ENCODE measurements around the gene HSPG2. TPM values are rescaled to one million over a fixed set of nuclear protein-coding genes. Genes with fewer than 3 reads are reported as not detected.

HSPG2 gene
- total and polyA plus RNA-seq, 8 donors, result 50.4 to 164 (median 63.9) TPM

DNA sequence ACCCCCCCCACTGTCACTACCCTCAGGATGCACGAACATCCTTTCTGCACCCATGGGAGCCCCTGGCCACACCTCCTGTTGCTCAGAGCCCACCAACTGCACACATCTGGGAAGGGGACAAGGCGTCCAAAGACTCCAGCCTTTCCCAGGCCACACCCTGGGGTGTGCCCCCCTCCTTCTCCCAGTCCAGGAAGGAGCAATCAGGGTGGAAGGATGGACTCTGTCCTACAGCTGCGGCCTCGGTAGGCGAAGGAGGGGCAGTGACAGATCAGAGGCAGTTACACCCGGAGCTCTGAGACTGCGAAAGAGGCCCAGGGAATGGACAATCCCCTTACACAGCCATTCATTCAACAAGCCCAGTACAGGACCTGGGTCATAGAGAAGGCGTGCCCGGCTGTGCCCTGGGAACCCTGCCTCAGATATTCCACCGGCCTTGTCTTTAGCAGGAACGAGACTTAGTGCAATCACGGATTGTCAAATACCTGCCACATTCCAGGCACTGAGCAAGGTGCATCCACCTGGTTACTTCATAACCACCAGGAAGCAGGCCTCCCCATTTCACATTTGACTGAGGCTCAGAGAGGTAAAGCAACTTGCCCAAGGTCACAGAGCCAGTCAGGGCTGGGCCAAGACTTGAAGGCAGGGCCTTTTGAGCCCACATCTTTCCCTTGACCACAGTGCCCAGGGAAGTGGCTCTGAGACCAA is 9.4 kb downstream of the HSPG2 start:
- intact Hi-C loops (cut with DNase I), result loop anchor here in 1 of 3 donors (5.0 kb wide), 1 partner anchor 50 kb away; no protein-coding TSS in a partner anchor
- Histone ChIP-seq H3K9me3 (no peaks in the 10 kb centered on the region), H3K36me3 (no peaks in the 10 kb centered on the region), H3K27me3 (no peaks in the 10 kb centered on the region), H3K27ac (peak overlapping the region in 2 of 4 donors; percentile 22 to 50), H3K4me1 (peaks cover 0 to 8% (median 0%) of the 10 kb centered on the region in 3 donors), H3K4me3 (no peak overlapping the region)
- peak in 2 of 4 donors; percentile 34 to 46 for ATAC-seq
- TF ChIP-seq, protein P1, sequence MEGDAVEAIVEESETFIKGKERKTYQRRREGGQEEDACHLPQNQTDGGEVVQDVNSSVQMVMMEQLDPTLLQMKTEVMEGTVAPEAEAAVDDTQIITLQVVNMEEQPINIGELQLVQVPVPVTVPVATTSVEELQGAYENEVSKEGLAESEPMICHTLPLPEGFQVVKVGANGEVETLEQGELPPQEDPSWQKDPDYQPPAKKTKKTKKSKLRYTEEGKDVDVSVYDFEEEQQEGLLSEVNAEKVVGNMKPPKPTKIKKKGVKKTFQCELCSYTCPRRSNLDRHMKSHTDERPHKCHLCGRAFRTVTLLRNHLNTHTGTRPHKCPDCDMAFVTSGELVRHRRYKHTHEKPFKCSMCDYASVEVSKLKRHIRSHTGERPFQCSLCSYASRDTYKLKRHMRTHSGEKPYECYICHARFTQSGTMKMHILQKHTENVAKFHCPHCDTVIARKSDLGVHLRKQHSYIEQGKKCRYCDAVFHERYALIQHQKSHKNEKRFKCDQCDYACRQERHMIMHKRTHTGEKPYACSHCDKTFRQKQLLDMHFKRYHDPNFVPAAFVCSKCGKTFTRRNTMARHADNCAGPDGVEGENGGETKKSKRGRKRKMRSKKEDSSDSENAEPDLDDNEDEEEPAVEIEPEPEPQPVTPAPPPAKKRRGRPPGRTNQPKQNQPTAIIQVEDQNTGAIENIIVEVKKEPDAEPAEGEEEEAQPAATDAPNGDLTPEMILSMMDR (IDR thresholded peaks at IDR 0.05), result no peak
- DNase-seq, result no peak
- 67 to 72% methylated on average over 12 of the region's 12 CpGs for WGBS, 2 donors
- no peak for FAIRE-seq

DNA sequence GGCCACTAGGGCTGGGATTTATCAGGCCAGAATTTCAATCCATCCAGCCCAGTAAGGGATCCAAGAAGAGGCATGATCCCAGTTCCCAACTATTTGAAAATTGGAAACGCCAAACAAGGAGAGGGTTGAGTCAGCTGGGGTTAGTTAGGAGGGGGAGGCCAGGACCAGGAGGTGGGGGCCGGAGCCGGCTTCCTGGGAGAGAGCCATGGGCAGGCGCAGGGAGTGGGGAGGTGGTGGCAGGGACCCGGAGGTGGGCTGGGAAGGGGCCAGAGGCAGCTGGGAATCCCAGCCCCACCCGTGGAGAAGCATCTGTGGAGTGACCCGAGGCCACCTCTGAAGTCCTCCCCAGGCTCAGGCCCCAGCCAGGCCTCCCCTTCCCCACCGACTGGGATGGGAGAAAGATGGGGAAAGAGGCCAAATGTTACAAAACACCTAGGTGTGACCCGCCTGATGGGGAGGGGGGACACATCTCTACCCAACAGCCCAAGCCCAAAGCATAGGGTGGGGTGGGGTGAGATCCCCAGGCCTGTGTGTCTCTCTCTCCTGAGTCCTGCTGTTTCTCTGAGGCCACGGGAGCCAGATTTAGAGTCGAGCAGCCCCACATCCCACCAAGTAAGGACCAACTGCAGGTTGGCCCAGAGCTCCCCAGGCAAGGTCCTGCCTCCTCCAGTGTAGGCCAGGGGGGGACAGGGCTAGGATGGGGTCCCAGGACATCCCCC is 10.1 kb downstream of the HSPG2 start:
- DNase-seq (no peak), ATAC-seq (peak in 3 of 4 donors; percentile 17 to 36 (median 18)), FAIRE-seq (no peak)
- Histone ChIP-seq H3K36me3 (no peaks in the 10 kb centered on the region), H3K4me3 (no peak overlapping the region), H3K9me3 (no peaks in the 10 kb centered on the region), H3K27me3 (no peaks in the 10 kb centered on the region), H3K4me1 (peaks cover 0 to 8% (median 0%) of the 10 kb centered on the region in 3 donors), H3K27ac (peak overlapping the region in 3 of 4 donors; percentile 17 to 50 (median 17))
- TF ChIP-seq, protein P1 (IDR thresholded peaks at IDR 0.05), result no peak
- 71 to 77% methylated on average over 9 to 11 of the region's 11 CpGs for WGBS, 2 donors
- intact Hi-C loops (cut with DNase I), result loop anchor here in 1 of 3 donors (5.0 kb wide), 1 partner anchor 50 kb away; no protein-coding TSS in a partner anchor

DNA sequence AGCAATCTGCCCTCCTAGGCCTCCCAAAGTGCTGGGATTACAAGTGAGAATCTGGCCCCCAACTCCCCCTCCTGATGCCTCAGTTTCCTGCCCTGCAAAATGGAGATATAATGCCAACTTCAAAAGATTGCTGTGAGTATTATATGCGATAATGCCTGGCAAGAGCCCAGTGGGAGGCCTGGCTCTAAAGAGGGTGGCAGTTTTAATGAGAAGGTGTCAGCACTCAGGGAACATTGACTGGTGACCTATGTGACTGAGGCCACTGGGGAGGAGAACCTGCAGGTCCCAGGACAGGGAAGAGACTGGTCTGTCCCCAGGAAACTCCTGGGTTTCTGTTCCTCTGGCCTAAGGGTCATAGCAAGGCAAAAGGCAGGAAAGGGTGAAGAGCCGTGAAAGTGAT is 11.0 kb downstream of the HSPG2 start:
- H3K4me1 ChIP-seq, result peaks cover 6 to 8% (median 7%) of the 10 kb centered on the region in 3 donors
- H3K9me3 ChIP-seq, result no peaks in the 10 kb centered on the region
- intact Hi-C loops (cut with DNase I), result loop anchor here in 1 of 3 donors (5.0 kb wide), 1 partner anchor 49 kb away; no protein-coding TSS in a partner anchor
- no peaks in the 10 kb centered on the region for H3K36me3 ChIP-seq
- no peaks in the 10 kb centered on the region for H3K27me3 ChIP-seq
- FAIRE-seq (no peak), DNase-seq (no peak), ATAC-seq (no peak)
- TF ChIP-seq, protein P1 (IDR thresholded peaks at IDR 0.05), result no peak
- H3K4me3 ChIP-seq, result no peak overlapping the region
- H3K27ac ChIP-seq, result no peak overlapping the region
- WGBS, 2 donors, result 89 to 91% methylated on average over 2 of the region's 2 CpGs

DNA sequence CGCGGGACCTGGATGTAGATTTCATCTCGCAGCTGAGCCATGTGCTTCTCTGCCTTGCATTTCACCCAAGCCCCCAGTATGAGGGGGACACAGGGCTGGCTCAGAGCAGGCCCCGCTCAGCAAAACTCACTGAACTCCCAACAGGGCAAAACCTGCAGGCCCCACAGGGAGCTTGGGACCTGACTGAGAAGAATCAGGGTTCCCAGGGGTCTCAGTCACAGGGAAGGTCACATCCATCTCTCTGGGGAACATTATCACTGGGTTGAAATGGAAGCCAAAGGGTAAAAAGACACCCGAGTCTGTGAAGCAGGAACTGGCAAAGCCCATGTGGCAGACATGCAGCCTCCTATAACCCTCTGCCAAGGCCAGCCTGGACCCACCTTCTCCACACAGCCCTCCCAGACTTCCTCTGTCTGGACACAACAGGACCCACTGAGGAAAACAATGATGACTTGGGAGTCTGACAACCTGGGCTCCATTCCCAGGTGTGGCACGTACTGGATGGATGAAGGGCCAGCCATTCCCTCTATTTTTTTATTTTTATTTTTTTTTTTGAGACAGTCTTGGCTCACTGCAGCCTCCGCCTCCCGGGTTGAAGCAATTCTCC is 11.7 kb downstream of the HSPG2 start:
- H3K27me3 ChIP-seq, result no peaks in the 10 kb centered on the region
- H3K4me3 ChIP-seq, result no peak overlapping the region
- no peak for DNase-seq
- no peak for FAIRE-seq
- intact Hi-C loops (cut with DNase I), result loop anchor here in 1 of 3 donors (5.0 kb wide), 1 partner anchor 48 kb away; no protein-coding TSS in a partner anchor
- H3K27ac ChIP-seq, result peak overlapping the region in 1 of 4 donors; percentile 26
- H3K9me3 ChIP-seq, result no peaks in the 10 kb centered on the region
- WGBS, 2 donors, result 72 to 82% methylated on average over 8 of the region's 8 CpGs
- peaks cover 11 to 13% (median 12%) of the 10 kb centered on the region in 3 donors for H3K4me1 ChIP-seq
- no peaks in the 10 kb centered on the region for H3K36me3 ChIP-seq
- TF ChIP-seq, protein P1 (IDR thresholded peaks at IDR 0.05), result no peak
- no peak for ATAC-seq

All from pancreas (tissue), 10 donors.